ENCODE data around the gene RNASEH2A. TPM values are rescaled to one million over a fixed set of nuclear protein-coding genes. Genes with fewer than 3 reads are reported as not detected.

RNASEH2A gene
- total and polyA plus RNA-seq, 2 of the 4 experiments (the other 2 are of a cell fraction), result 34.9 to 44.6 TPM

DNA sequence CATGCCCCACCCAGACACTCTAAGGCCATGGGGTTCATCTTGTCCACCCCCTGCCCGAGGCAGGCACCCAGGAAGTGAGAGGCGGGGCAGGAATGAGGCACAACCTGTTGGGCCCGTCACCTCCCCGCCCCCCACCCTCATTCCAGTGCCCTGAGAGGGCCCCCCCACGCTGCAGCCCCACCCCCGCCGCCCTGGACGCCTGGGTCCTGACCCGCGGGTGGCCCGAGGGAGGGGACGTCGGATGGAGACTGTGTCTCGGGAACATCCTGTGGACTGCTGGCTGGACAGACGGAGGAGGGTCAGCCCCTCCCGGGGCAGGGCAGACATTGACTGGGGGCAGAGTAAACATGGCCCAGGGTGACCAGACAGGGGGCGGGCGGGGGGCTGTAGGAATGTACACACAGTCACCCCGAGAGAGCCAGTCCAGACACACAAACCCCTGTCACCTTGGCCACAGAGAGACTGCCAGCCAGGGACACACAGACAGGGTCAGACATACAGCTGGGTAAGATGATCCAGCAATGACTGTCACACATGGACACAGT lies 22.5 kb upstream of the RNASEH2A start:
- Histone ChIP-seq H3K27me3 (ENCODE audit: control insufficient read depth, insufficient read depth, low read length) (no peaks in the 10 kb centered on the region), H3K4me2 (ENCODE audit: low read depth, low read length) (no peak overlapping the region), H2BK20ac (ENCODE audit: low read depth, low read length) (peak overlapping the region; percentile 89), H3K18ac (ENCODE audit: low read depth, low read length) (peak overlapping the region; percentile 7), H2AFZ (replicated peaks; ENCODE audit: low read length, poor library complexity) (peak overlapping the region; percentile 81), H3K4me1 (ENCODE audit: control insufficient read depth, insufficient read depth, low read length) (peaks cover 49% of the 10 kb centered on the region), H3K27ac (ENCODE audit: insufficient read depth, low read length) (peak overlapping the region; percentile 85), H3K4ac (ENCODE audit: low read depth, low read length) (peak overlapping the region; percentile 96), H3K36me3 (ENCODE audit: control insufficient read depth, insufficient read depth, low read length) (no peaks in the 10 kb centered on the region), H4K8ac (ENCODE audit: low read depth in 2 of 2, low read length in 2 of 2) (peak overlapping the region; percentile 64 to 98), H3K9me3 (ENCODE audit: control insufficient read depth, insufficient read depth, low read length) (no peaks in the 10 kb centered on the region), H4K5ac (ENCODE audit: low read depth, low read length) (peak overlapping the region; percentile 72), H4K91ac (ENCODE audit: insufficient read depth, low read depth, low read length) (peak overlapping the region; percentile 95), H3K9ac (ENCODE audit: low read depth, low read length) (peak overlapping the region; percentile 40; the same call in 1 of the 2 replicates), H2AK5ac (ENCODE audit: low read depth, low read length) (peak overlapping the region; percentile 97), H3K79me1 (ENCODE audit: low read depth in 1 of 2, low read length in 2 of 2) (peaks cover 0 to 38% of the 10 kb centered on the region in 2 experiments; a peak in 2 of 4 replicates), H3K56ac (ENCODE audit: extremely low read depth, insufficient read depth, low read length) (peak overlapping the region; percentile 56), H3K9me1 (ENCODE audit: insufficient read depth, low read length) (peaks cover 33% of the 10 kb centered on the region), H3K14ac (replicated peaks; ENCODE audit: low read depth, low read length) (peak overlapping the region; percentile 75), H2BK15ac (ENCODE audit: low read depth, low read length) (peak overlapping the region; percentile 93; the same call in 2 of the 3 replicates), H2BK120ac (ENCODE audit: low read depth, low read length) (peak overlapping the region; percentile 88), H2BK5ac (ENCODE audit: low read depth, low read length, poor library complexity, severe bottlenecking) (peak overlapping the region; percentile 95), H3K4me3 (ENCODE audit: insufficient read depth, low read depth, low read length) (no peak overlapping the region), H3K23ac (ENCODE audit: low read depth, low read length) (peak overlapping the region; percentile 98), H4K20me1 (ENCODE audit: insufficient read depth, low read length) (peaks cover 3% of the 10 kb centered on the region; the same call in 1 of the 2 replicates), H2AK9ac (replicated peaks; ENCODE audit: low read depth, low read length, poor library complexity) (peak overlapping the region; percentile 97)
- no CpG with 5 or more reads among the region's 19 CpGs for WGBS, 2 experiments (ENCODE audit: extremely low coverage in 2 of 2, insufficient read length in 1 of 2)
- dilution Hi-C loops (cut with HindIII; ENCODE audit: low sequenced_read_pairs, unreplicated experiment) (no loop called here), in situ Hi-C loops (cut with MboI; ENCODE audit: low sequenced_read_pairs) (loop anchor here (25.0 kb wide), 1 partner anchor 1053 kb away; no protein-coding TSS in a partner anchor), intact Hi-C loops (cut with micrococcal nuclease) (no loop called here)
- BruUV-seq (replicated peaks), result no TSS peak
- ChIA-PET POLR2A (ENCODE audit: unreplicated experiment) (no interaction called here), CTCF (no interaction called here)
- DNase-seq, result no peak
- no peak for ATAC-seq (ENCODE audit: low read depth)
- no peak for TF ChIP-seq RFX5 (IDR thresholded peaks at IDR 0.05; ENCODE audit: low read depth, low read length)
- TF ChIP-seq CHD1 (IDR thresholded peaks at IDR 0.05; ENCODE audit: low read depth, low read length), result no peak
- no peak for TF ChIP-seq NFE2L2 (IDR thresholded peaks at IDR 0.05; ENCODE audit: low read depth, low read length)
- TF ChIP-seq BHLHE40 (IDR thresholded peaks at IDR 0.05; ENCODE audit: low read depth, low read length), result no peak
- no peak for TF ChIP-seq RCOR1 (IDR thresholded peaks at IDR 0.05; ENCODE audit: insufficient replicate concordance, low read length)
- TF ChIP-seq MAFK (IDR thresholded peaks at IDR 0.05; ENCODE audit: low read depth, low read length), result no peak
- TF ChIP-seq MAZ (IDR thresholded peaks at IDR 0.05; ENCODE audit: borderline replicate concordance, low read depth, low read length), result peak; percentile 88
- TF ChIP-seq, protein P1, sequence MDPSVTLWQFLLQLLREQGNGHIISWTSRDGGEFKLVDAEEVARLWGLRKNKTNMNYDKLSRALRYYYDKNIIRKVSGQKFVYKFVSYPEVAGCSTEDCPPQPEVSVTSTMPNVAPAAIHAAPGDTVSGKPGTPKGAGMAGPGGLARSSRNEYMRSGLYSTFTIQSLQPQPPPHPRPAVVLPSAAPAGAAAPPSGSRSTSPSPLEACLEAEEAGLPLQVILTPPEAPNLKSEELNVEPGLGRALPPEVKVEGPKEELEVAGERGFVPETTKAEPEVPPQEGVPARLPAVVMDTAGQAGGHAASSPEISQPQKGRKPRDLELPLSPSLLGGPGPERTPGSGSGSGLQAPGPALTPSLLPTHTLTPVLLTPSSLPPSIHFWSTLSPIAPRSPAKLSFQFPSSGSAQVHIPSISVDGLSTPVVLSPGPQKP (IDR thresholded peaks at IDR 0.05; ENCODE audit: borderline replicate concordance, low read depth, low read length), result no peak
- TF ChIP-seq FOS (IDR thresholded peaks at IDR 0.05; ENCODE audit: low read depth, low read length), result peak; percentile 67
- TF ChIP-seq MXI1 (IDR thresholded peaks at IDR 0.05; ENCODE audit: borderline replicate concordance, low read depth, low read length), result 0 out of 2 replicates have a peak, but pooled peaks have one; percentile 2
